ENCODE measurements around the gene AOX1. TPM values are rescaled to one million over a fixed set of nuclear protein-coding genes. Genes with fewer than 3 reads are reported as not detected.
"Not testable (repeated sequence)": the region's sequence is repeated elsewhere in the genome, so short reads cannot be mapped to it uniquely, and the experiment has no call there.

Gene AOX1
- total RNA-seq, 1 experiment from 2014 or later = 7.6 TPM

DNA sequence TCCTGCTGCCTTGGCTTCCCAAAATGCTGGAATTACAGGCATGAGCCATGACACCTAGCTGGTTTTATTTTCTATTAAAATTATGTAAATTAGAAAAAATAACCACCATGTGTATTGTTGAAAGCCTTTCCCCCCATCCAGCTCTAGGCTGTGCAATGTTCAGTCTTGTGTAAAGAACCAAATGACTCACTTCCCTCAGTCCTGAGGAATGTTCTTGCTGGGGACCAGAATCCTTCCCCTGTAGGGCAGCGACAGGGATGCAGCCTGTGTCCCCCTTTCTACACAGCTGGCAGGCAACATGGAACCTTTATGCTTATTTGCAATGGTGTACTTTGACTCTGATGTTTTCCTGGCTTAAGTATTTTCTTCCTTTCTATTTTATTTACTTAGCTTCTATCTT is 29.4 kb downstream of the AOX1 start:
- Histone ChIP-seq H3K27me3 (ENCODE audit: control insufficient read depth, insufficient read depth, low read length) (no peaks in the 10 kb centered on the region), H3K4me3 (ENCODE audit: insufficient read depth, low read depth, low read length) (no peak overlapping the region), H3K36me3 (replicated peaks; ENCODE audit: control insufficient read depth, insufficient read depth, low read length) (no peaks in the 10 kb centered on the region)
- DNase-seq = no peak

DNA sequence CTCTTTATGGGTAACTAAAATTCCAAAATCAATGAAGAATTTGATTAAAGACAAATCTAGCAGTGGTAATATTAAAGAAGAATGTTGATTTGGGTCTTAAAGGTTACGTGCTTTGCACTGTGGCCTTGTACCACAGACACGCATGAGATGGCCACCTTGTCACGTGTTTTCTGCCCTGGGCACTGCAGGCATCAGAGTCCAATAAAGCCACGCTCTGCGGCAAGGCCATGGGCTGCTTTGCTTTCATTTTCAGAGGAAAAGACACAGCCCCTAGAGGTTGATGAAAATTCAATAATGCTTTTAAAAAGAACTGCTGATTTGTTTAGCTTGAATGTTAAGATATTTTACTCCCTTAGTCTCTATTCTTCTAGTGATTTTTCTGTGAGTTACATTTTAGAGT is 30.4 kb downstream of the AOX1 start:
- H3K36me3 ChIP-seq (replicated peaks; ENCODE audit: control insufficient read depth, insufficient read depth, low read length) = no peaks in the 10 kb centered on the region
- no peaks in the 10 kb centered on the region for H3K27me3 ChIP-seq (ENCODE audit: control insufficient read depth, insufficient read depth, low read length)
- H3K4me3 ChIP-seq (ENCODE audit: insufficient read depth, low read depth, low read length) = no peak overlapping the region
- DNase-seq = no peak

DNA sequence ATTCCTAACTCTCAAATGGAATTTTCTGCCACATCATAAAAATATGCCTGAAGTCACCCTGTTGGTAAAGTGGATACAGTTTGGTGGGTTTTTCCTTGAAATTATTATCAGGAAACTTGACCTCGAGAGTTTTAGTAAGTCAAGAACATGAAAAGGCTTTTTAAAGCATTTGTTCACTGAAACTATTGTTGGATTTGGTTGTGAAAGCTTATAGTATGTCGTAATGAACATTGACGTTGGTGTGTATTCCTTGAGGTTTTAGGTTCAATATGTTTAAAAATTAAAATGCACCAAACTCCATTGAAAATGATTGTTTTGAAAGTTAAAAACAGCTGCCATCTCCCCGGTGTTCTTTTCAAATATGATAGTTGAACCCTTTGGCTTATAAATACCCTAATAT is 30.8 kb downstream of the AOX1 start:
- no peak overlapping the region for H3K4me3 ChIP-seq (ENCODE audit: insufficient read depth, low read depth, low read length)
- no peaks in the 10 kb centered on the region for H3K36me3 ChIP-seq (replicated peaks; ENCODE audit: control insufficient read depth, insufficient read depth, low read length)
- DNase-seq = no peak
- H3K27me3 ChIP-seq (ENCODE audit: control insufficient read depth, insufficient read depth, low read length) = no peaks in the 10 kb centered on the region

GRCh38 chr2:200617156-200618053 is 31.6 kb downstream of the AOX1 start:
- DNase-seq = no peak
- H3K27me3 ChIP-seq (ENCODE audit: control insufficient read depth, insufficient read depth, low read length) = no peaks in the 10 kb centered on the region
- H3K36me3 ChIP-seq (replicated peaks; ENCODE audit: control insufficient read depth, insufficient read depth, low read length) = no peaks in the 10 kb centered on the region
- no peak overlapping the region for H3K4me3 ChIP-seq (ENCODE audit: insufficient read depth, low read depth, low read length)

GRCh38 chr2:200618054-200618419 is 32.2 kb downstream of the AOX1 start:
- no peak for DNase-seq
- Histone ChIP-seq H3K36me3 (replicated peaks; ENCODE audit: control insufficient read depth, insufficient read depth, low read length) (no peaks in the 10 kb centered on the region), H3K4me3 (ENCODE audit: insufficient read depth, low read depth, low read length) (no peak overlapping the region), H3K27me3 (ENCODE audit: control insufficient read depth, insufficient read depth, low read length) (no peaks in the 10 kb centered on the region)

DNA sequence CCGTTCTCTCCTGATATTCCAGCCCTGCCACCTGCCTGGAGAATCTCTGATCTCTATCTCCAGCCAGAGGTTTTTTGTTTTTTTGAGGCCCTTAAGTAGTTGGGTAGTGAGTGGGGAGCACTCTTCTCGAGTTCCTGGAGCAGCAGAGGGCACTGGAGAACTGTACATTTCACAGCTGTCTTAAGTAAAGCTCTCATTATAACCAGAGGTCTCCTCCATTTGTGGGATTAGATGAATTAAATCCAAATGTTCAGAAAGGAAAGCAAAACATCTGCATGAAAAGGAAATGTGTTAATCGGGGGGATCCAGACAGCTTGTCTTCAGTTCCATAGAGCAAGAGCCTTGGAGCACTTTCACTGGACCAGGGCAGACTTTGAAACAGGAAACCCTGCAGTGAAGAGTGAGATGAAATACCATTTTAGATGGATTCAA is 32.8 kb downstream of the AOX1 start:
- H3K36me3 ChIP-seq (replicated peaks; ENCODE audit: control insufficient read depth, insufficient read depth, low read length) = no peaks in the 10 kb centered on the region
- no peaks in the 10 kb centered on the region for H3K27me3 ChIP-seq (ENCODE audit: control insufficient read depth, insufficient read depth, low read length)
- DNase-seq = no peak
- H3K4me3 ChIP-seq (ENCODE audit: insufficient read depth, low read depth, low read length) = no peak overlapping the region

DNA sequence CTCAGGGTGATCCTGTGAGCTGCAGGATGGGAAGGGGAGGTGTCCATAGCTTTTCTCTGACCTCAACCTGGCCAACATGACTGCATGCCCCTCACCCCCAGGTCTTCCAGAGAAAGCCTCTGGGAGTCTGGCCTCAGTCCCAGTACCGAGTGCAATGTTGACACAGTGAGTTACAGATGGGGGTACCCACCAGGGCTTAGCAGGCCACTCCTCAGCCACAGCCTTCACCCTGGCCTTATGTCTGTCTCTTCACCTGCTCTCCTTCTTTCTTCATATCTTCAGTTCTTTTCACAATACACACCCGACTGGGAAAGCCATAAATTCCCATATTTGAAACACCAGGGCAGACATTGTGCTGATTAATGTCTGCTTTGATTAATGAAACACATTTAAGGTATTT is 33.5 kb downstream of the AOX1 start:
- H3K36me3 ChIP-seq (replicated peaks; ENCODE audit: control insufficient read depth, insufficient read depth, low read length) = no peaks in the 10 kb centered on the region
- H3K4me3 ChIP-seq (ENCODE audit: insufficient read depth, low read depth, low read length) = no peak overlapping the region
- DNase-seq = no peak
- no peaks in the 10 kb centered on the region for H3K27me3 ChIP-seq (ENCODE audit: control insufficient read depth, insufficient read depth, low read length)

- H3K27me3 ChIP-seq (ENCODE audit: control insufficient read depth, insufficient read depth, low read length) = no peaks in the 10 kb centered on the region
- H3K36me3 ChIP-seq (replicated peaks; ENCODE audit: control insufficient read depth, insufficient read depth, low read length) = no peaks in the 10 kb centered on the region
- no peak overlapping the region for H3K4me3 ChIP-seq (ENCODE audit: insufficient read depth, low read depth, low read length)
- DNase-seq = no peak
Measured at GRCh38 chr2:200620606-200621390, 35.0 kb downstream of the AOX1 start.

DNA sequence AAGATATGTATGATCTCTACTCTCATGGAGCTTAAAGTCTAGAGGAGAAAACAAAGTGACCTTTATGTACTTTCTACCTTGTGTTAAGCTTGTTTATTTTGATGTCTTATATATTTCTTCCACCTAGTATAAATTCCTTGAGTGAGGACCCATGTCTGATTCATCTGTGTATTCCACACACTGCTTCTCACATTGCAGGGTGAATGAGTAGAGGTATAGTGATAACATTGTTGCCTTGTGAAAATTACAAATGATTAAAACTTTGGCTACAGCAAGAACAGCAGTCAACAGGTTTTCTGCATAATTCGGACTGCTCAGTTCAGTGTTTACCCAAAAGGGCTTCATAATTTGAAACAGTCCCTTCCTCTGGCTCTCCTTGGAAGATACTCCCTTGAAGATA is 36.3 kb downstream of the AOX1 start:
- Histone ChIP-seq H3K27me3 (ENCODE audit: control insufficient read depth, insufficient read depth, low read length) (no peaks in the 10 kb centered on the region), H3K36me3 (replicated peaks; ENCODE audit: control insufficient read depth, insufficient read depth, low read length) (no peaks in the 10 kb centered on the region), H3K4me3 (ENCODE audit: insufficient read depth, low read depth, low read length) (no peak overlapping the region)
- no peak for DNase-seq

DNA sequence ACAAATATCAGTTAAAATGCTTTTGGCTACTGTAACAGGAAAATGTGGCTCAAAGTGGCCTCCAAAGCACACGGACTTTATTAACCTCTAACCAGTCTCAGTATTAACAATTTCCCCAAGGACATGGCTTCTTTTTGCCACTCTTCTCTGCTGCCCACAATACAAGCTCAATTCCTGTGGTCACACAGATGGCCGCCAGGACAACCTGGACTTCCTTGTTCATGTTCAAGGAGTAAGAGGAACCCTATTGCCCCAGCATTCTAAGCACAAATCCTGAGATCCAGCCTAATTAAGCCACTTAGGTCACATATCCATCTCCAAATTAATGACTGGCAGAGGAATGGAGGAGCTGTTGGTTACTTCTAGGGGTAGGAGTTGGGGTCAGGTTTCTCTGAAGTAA is 38.2 kb downstream of the AOX1 start:
- Histone ChIP-seq H3K4me3 (ENCODE audit: insufficient read depth, low read depth, low read length) (no peak overlapping the region), H3K36me3 (replicated peaks; ENCODE audit: control insufficient read depth, insufficient read depth, low read length) (no peaks in the 10 kb centered on the region), H3K27me3 (ENCODE audit: control insufficient read depth, insufficient read depth, low read length) (no peaks in the 10 kb centered on the region)
- DNase-seq = no peak

DNA sequence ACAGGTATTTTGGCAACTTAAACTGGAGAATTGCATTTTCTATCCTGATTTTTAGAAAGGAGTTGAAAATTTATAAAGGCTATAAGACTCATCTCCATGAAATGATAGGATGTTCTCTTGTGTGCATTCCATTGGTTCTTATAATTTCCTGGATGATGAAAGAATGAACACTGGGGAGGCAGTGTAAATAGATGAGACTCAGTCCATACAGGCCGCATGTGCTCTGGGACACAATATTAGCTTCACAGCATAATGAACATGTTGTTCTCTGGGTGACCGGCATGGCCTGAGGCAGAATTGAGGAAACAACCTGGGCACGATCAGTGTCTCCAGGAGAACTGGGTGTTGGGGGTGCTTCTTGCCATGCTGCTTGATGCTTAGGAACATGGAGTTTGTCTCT is 38.8 kb downstream of the AOX1 start:
- Histone ChIP-seq H3K4me3 (ENCODE audit: insufficient read depth, low read depth, low read length) (no peak overlapping the region), H3K27me3 (ENCODE audit: control insufficient read depth, insufficient read depth, low read length) (no peaks in the 10 kb centered on the region), H3K36me3 (replicated peaks; ENCODE audit: control insufficient read depth, insufficient read depth, low read length) (no peaks in the 10 kb centered on the region)
- DNase-seq = no peak

- H3K27me3 ChIP-seq (ENCODE audit: control insufficient read depth, insufficient read depth, low read length) = no peaks in the 10 kb centered on the region
- no peak overlapping the region for H3K4me3 ChIP-seq (ENCODE audit: insufficient read depth, low read depth, low read length)
- no peak for DNase-seq
- H3K36me3 ChIP-seq (replicated peaks; ENCODE audit: control insufficient read depth, insufficient read depth, low read length) = no peaks in the 10 kb centered on the region
Measured at GRCh38 chr2:200625282-200625681, 39.5 kb downstream of the AOX1 start.

DNA sequence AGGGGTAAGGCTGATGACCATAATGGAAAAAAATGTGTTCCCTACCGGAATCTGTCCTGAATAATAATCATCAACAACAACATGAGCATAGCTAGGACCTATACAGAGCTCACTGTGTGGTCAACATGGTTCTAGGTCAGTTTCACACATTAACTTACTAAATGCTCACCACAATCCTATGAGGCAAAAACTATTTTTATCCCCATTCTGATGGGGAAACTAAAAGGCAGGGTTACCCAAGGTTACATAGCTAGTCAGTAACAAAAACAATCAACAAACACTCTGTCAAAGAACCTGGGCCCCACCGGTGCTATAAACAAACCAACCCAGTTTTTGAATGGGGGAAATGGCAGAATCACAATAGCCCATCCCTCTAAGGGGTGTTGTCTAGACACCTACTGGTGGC is 40.1 kb downstream of the AOX1 start:
- DNase-seq = no peak
- Histone ChIP-seq H3K4me3 (ENCODE audit: insufficient read depth, low read depth, low read length) (no peak overlapping the region), H3K36me3 (replicated peaks; ENCODE audit: control insufficient read depth, insufficient read depth, low read length) (no peaks in the 10 kb centered on the region), H3K27me3 (ENCODE audit: control insufficient read depth, insufficient read depth, low read length) (no peaks in the 10 kb centered on the region)

DNA sequence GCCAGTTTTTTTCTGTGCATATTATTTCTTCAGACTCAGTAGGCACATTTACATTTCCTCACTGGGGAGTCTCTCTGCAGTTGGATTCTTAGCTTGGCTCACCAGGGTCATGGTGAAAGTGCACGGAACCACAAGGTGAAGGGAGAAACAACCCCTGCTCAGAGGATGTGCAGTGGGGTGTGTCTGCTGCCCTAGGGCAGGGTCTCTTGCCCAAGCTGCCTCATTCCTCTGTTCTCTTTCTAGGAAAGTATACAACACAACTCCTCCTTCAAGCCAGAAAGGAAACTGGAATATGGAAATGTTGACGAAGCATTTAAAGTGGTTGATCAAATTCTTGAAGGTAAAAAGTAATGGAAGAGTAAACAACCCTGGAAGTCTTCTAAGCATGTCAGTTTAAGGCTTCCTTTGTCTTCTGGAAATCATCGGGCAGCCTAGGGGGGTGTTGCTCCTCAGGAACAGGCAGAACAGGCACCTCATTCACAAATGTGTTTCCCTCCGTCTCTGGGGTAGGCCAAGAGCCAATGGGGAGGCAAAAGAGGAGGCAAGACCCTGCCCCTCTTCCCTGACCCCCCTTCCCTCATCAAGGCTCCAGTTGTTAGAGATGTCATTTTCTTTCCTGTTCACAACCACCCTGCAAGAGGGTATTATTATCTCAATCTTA is 41.4 kb downstream of the AOX1 start:
- H3K27me3 ChIP-seq (ENCODE audit: control insufficient read depth, insufficient read depth, low read length) = no peaks in the 10 kb centered on the region
- no peaks in the 10 kb centered on the region for H3K36me3 ChIP-seq (replicated peaks; ENCODE audit: control insufficient read depth, insufficient read depth, low read length)
- H3K4me3 ChIP-seq (ENCODE audit: insufficient read depth, low read depth, low read length) = no peak overlapping the region
- no peak for DNase-seq

GRCh38 chr2:200628461-200628860 is 42.6 kb downstream of the AOX1 start:
- not testable (repeated sequence) for H3K27me3 ChIP-seq (ENCODE audit: control insufficient read depth, insufficient read depth, low read length); H3K4me3 ChIP-seq (ENCODE audit: insufficient read depth, low read depth, low read length); DNase-seq; H3K36me3 ChIP-seq (replicated peaks; ENCODE audit: control insufficient read depth, insufficient read depth, low read length)

Data from H7 (cell line).